ENCODE results near the gene BRINP3. TPM values are rescaled to one million over a fixed set of nuclear protein-coding genes. Genes with fewer than 3 reads are reported as not detected.

Gene BRINP3
- total RNA-seq, 1 experiment from 2014 or later: 0.28 TPM

GRCh38 chr1:190168893-190169280 lies 308.8 kb downstream of the BRINP3 start:
- H3K36me3 Mint-ChIP-seq: no peaks in the 10 kb centered on the region
- TF ChIP-seq IRF1 (CRISPR knock-in tag; IDR thresholded peaks at IDR 0.05): no peak
- TF ChIP-seq FOXP4 (CRISPR knock-in tag; IDR thresholded peaks at IDR 0.05): no peak
- no peak for TF ChIP-seq ZNF232 (CRISPR knock-in tag; IDR thresholded peaks at IDR 0.05)
- TF ChIP-seq CBFB (CRISPR knock-in tag; IDR thresholded peaks at IDR 0.05; ENCODE audit: low read depth): no peak
- no peak for TF ChIP-seq SMAD3 (CRISPR knock-in tag; IDR thresholded peaks at IDR 0.05; ENCODE audit: borderline replicate concordance)
- TF ChIP-seq ZNF532 (CRISPR knock-in tag; IDR thresholded peaks at IDR 0.05; ENCODE audit: borderline replicate concordance): no peak
- no peaks in the 10 kb centered on the region for H3K4me1 Mint-ChIP-seq
- H3K27me3 Mint-ChIP-seq (ENCODE audit: low read depth): no peaks in the 10 kb centered on the region
- CTCF ChIA-PET: no interaction called here
- no peaks in the 10 kb centered on the region for H3K9me3 Mint-ChIP-seq
- ATAC-seq: no peak
- POLR2A ChIA-PET: no interaction called here
- no peak for DNase-seq (ENCODE audit: low spot score)
- H3K27ac Mint-ChIP-seq: no peak overlapping the region
- H3K4me3 Mint-ChIP-seq: no peak overlapping the region

GRCh38 chr1:190168116-190168892 lies 309.4 kb downstream of the BRINP3 start:
- ATAC-seq (no peak), DNase-seq (ENCODE audit: low spot score) (no peak)
- no peaks in the 10 kb centered on the region for H3K27me3 Mint-ChIP-seq (ENCODE audit: low read depth)
- ChIA-PET CTCF (no interaction called here), POLR2A (no interaction called here)
- no peaks in the 10 kb centered on the region for H3K4me1 Mint-ChIP-seq
- H3K9me3 Mint-ChIP-seq: no peaks in the 10 kb centered on the region
- H3K36me3 Mint-ChIP-seq: no peaks in the 10 kb centered on the region
- H3K4me3 Mint-ChIP-seq: no peak overlapping the region
- TF ChIP-seq NFYB (CRISPR knock-in tag; conservative IDR thresholded peaks at IDR 0.05; ENCODE audit: low read depth): no peak
- no peak for TF ChIP-seq AFF4 (CRISPR knock-in tag; IDR thresholded peaks at IDR 0.05; ENCODE audit: borderline replicate concordance)
- TF ChIP-seq ZNF219 (CRISPR knock-in tag; IDR thresholded peaks at IDR 0.05; ENCODE audit: borderline replicate concordance): no peak
- TF ChIP-seq USF1 (CRISPR knock-in tag; IDR thresholded peaks at IDR 0.05): no peak
- no peak for TF ChIP-seq SMAD4 (CRISPR knock-in tag; IDR thresholded peaks at IDR 0.05)
- TF ChIP-seq ELF4 (CRISPR knock-in tag; IDR thresholded peaks at IDR 0.05; ENCODE audit: low read depth): no peak
- no peak for TF ChIP-seq E2F5 (CRISPR knock-in tag; IDR thresholded peaks at IDR 0.05)
- no peak for TF ChIP-seq FOXJ3 (CRISPR knock-in tag; IDR thresholded peaks at IDR 0.05; ENCODE audit: borderline replicate concordance)
- TF ChIP-seq ETV6 (CRISPR knock-in tag; IDR thresholded peaks at IDR 0.05): no peak
- H3K27ac Mint-ChIP-seq: no peak overlapping the region

Measured in WTC11 (cell line).